ENCODE results near the gene HM13. TPM values are rescaled to one million over a fixed set of nuclear protein-coding genes. Genes with fewer than 3 reads are reported as not detected.
A peak's percentile ranks its signal among the peaks of the same experiment; 100 is the strongest.

Gene HM13
- total and polyA plus RNA-seq, 10 donors = 62.1 to 122 (median 103) TPM

GRCh38 chr20:31475472-31476293 lies 38.6 kb upstream of the HM13 start:
- no peak for DNase-seq
- H3K4me1 ChIP-seq = peaks cover 5 to 23% (median 15%) of the 10 kb centered on the region in 6 donors
- TF ChIP-seq POLR2AphosphoS5 (IDR thresholded peaks at IDR 0.05) (no peak), POLR2A (IDR thresholded peaks at IDR 0.05) (no peak), CTCF (IDR thresholded peaks at IDR 0.05 in 8 of 11, conservative IDR thresholded peaks at IDR 0.05 in 3 of 11) (no peak)
- H3K9me3 ChIP-seq = no peaks in the 10 kb centered on the region
- intact Hi-C loops (cut with DNase I; ENCODE audit: low total_unique reads) = no loop called here
- H3K4me3 ChIP-seq = peak overlapping the region; percentile 16 to 63 (median 26)
- peaks cover 0 to 42% (median 16%) of the 10 kb centered on the region in 7 donors for H3K27me3 ChIP-seq (replicated peaks in 1 of 7)
- no peaks in the 10 kb centered on the region for H3K36me3 ChIP-seq
- H3K27ac ChIP-seq = peak overlapping the region in 5 of 8 donors; percentile 14 to 57 (median 46)
- 5 to 12% (median 8%) methylated on average over 14 to 29 of the region's 29 CpGs for WGBS, 5 donors

GRCh38 chr20:31476294-31476585 lies 38.0 kb upstream of the HM13 start:
- no peak for DNase-seq
- H3K4me1 ChIP-seq = peaks cover 5 to 23% (median 15%) of the 10 kb centered on the region in 6 donors
- no peak overlapping the region for H3K27ac ChIP-seq
- H3K27me3 ChIP-seq (replicated peaks in 1 of 7) = peaks cover 0 to 42% (median 16%) of the 10 kb centered on the region in 7 donors
- TF ChIP-seq POLR2A (IDR thresholded peaks at IDR 0.05) = no peak
- TF ChIP-seq POLR2AphosphoS5 (IDR thresholded peaks at IDR 0.05) = no peak
- TF ChIP-seq CTCF (IDR thresholded peaks at IDR 0.05 in 8 of 11, conservative IDR thresholded peaks at IDR 0.05 in 3 of 11) = no peak
- H3K4me3 ChIP-seq = peak overlapping the region in 2 of 8 donors; percentile 50 to 63
- WGBS, 5 donors = 61 to 83% (median 66%) methylated on average over 4 to 6 of the region's 6 CpGs
- no peaks in the 10 kb centered on the region for H3K9me3 ChIP-seq
- no peaks in the 10 kb centered on the region for H3K36me3 ChIP-seq
- intact Hi-C loops (cut with DNase I; ENCODE audit: low total_unique reads) = no loop called here

- Histone ChIP-seq H3K36me3 (no peaks in the 10 kb centered on the region), H3K4me1 (peaks cover 5 to 23% (median 15%) of the 10 kb centered on the region in 6 donors), H3K27me3 (replicated peaks in 1 of 7) (peaks cover 0 to 42% (median 16%) of the 10 kb centered on the region in 7 donors), H3K9me3 (no peaks in the 10 kb centered on the region), H3K4me3 (no peak overlapping the region), H3K27ac (no peak overlapping the region)
- intact Hi-C loops (cut with DNase I; ENCODE audit: low total_unique reads) = no loop called here
- 74 to 89% (median 82%) methylated on average over 6 of the region's 6 CpGs for WGBS, 5 donors
- DNase-seq = no peak
- no peak for TF ChIP-seq POLR2AphosphoS5 (IDR thresholded peaks at IDR 0.05)
- no peak for TF ChIP-seq CTCF (IDR thresholded peaks at IDR 0.05 in 8 of 11, conservative IDR thresholded peaks at IDR 0.05 in 3 of 11)
- TF ChIP-seq POLR2A (IDR thresholded peaks at IDR 0.05) = no peak
These were observed 37.5 kb upstream of the HM13 start for GRCh38 chr20:31476643-31477215.

GRCh38 chr20:31484001-31484400 lies 30.2 kb upstream of the HM13 start:
- DNase-seq = no peak
- TF ChIP-seq POLR2AphosphoS5 (IDR thresholded peaks at IDR 0.05) (no peak), CTCF (IDR thresholded peaks at IDR 0.05 in 8 of 11, conservative IDR thresholded peaks at IDR 0.05 in 3 of 11) (no peak)
- Histone ChIP-seq H3K36me3 (no peaks in the 10 kb centered on the region), H3K27ac (peak overlapping the region in 1 of 8 donors; percentile 73), H3K9me3 (peaks cover 0 to 4% (median 0%) of the 10 kb centered on the region in 8 donors), H3K4me1 (peaks cover 0 to 10% (median 0%) of the 10 kb centered on the region in 6 donors), H3K4me3 (no peak overlapping the region), H3K27me3 (replicated peaks in 1 of 7) (peaks cover 0 to 48% (median 15%) of the 10 kb centered on the region in 7 donors)
- intact Hi-C loops (cut with DNase I; ENCODE audit: low total_unique reads) = no loop called here
- WGBS, 5 donors = 47 to 69% (median 52%) methylated on average over 19 to 36 of the region's 36 CpGs
